Endothelial cell of umbilical vein (primary cell): Measurements from ENCODE around the gene PLA2G4C. TPM values are rescaled to one million over a fixed set of nuclear protein-coding genes. Genes with fewer than 3 reads are reported as not detected.

ENCODE experiments used
- BruUV-seq: library from RNA; stranded (reverse); fragments of 400-500 nt; replicated peaks from 2 replicates; lab custom pipeline; 2021; lab: Mats Ljungman, UMichigan
- CTCF ChIA-PET: fragments of 300-600, 350-600 bp; sonication (Branson Sonifier 250); formaldehyde crosslinking; loops from one replicate; lab custom pipeline; 2021; ENCODE audit warnings: antibody characterized with exemption, inconsistent platforms; lab: Charles Lee
- POLR2A ChIA-PET: fragments of 300-600, 350-600 bp; sonication (Branson Sonifier 250); formaldehyde crosslinking; loops from one replicate; lab custom pipeline; 2021; ENCODE audit warnings: antibody characterized with exemption, inconsistent platforms; lab: Charles Lee
- DNase-seq: peaks from one replicate; pipeline ENCODE4 v3.0.0-alpha.2; 2011; ENCODE audit warnings: low read depth, low spot score
- FAIRE-seq: peaks from 2 replicates; lab custom pipeline; 2011; peaks lifted over from hg19 to GRCh38; lab: Jason Lieb, UNC
- H2AFZ ChIP-seq: 2 replicates; pipeline ENCODE4 v1.6.0; 2012; ENCODE audit warnings: low read depth, low read length, control low read depth, inconsistent platforms
- H3K27ac ChIP-seq: 2 replicates; pipeline ENCODE4 v1.5.1; 2011; ENCODE audit warnings: low read depth, mild to moderate bottlenecking, control low read depth, low read length, moderate library complexity; ENCODE audit not compliant: insufficient read depth
- H3K27me3 ChIP-seq, 2 experiments: 2 replicates each; pipeline versions ENCODE4 v1.6.0 to v1.6.1; 2011; ENCODE audit warnings: low read length in 2 of 2, mixed read lengths in 1 of 2; ENCODE audit not compliant: control insufficient read depth in 2 of 2, insufficient read depth in 2 of 2
- H3K36me3 ChIP-seq, 2 experiments: 2 replicates in 1 of 2; 3 replicates in 1 of 2; pipeline ENCODE4 v1.5.1; 2011; ENCODE audit warnings: low read length in 2 of 2, mild to moderate bottlenecking in 1 of 2, moderate library complexity in 1 of 2; ENCODE audit not compliant: control insufficient read depth in 2 of 2, insufficient read depth in 2 of 2; ENCODE audit errors: extremely low read depth in 1 of 2
- H3K4me1 ChIP-seq: 3 replicates; pipeline ENCODE4 v1.5.1; 2011; ENCODE audit warnings: mild to moderate bottlenecking, low read length; ENCODE audit not compliant: control insufficient read depth, insufficient read depth; ENCODE audit errors: extremely low read depth
- H3K4me2 ChIP-seq: 2 replicates; pipeline ENCODE4 v1.6.1; 2011; ENCODE audit warnings: low read length, control low read depth, mixed read lengths; ENCODE audit not compliant: insufficient read depth
- H3K4me3 ChIP-seq, 3 experiments: fragments of 200-600 bp in 1 of 3; sonication (generic), shearing (Covaris generic) in 1 of 3; replicated peaks in 1 of 3; 2 replicates each; pipeline ENCODE4 v1.5.1; 2011 to 2016; ENCODE audit warnings: control low read depth in 3 of 3, low read length in 3 of 3, mild to moderate bottlenecking in 2 of 3, inconsistent platforms in 1 of 3, low read depth in 1 of 3, moderate library complexity in 1 of 3; ENCODE audit not compliant: insufficient read depth in 1 of 3
- H3K79me2 ChIP-seq: 2 replicates; pipeline ENCODE4 v1.6.0; 2012; ENCODE audit warnings: low read length, inconsistent platforms; ENCODE audit not compliant: control insufficient read depth, insufficient read depth
- H3K9ac ChIP-seq: replicated peaks from 2 replicates; pipeline ENCODE3; 2011; ENCODE audit warnings: low read length, control low read depth; ENCODE audit not compliant: insufficient read depth; ENCODE audit errors: extremely low read depth
- H3K9me1 ChIP-seq: replicated peaks from 3 replicates; pipeline ENCODE4 v1.6.0; 2011; ENCODE audit warnings: mild to moderate bottlenecking, low read length; ENCODE audit not compliant: control insufficient read depth, insufficient read depth; ENCODE audit errors: extremely low read depth
- H3K9me3 ChIP-seq: replicated peaks from 2 replicates; pipeline ENCODE4 v1.5.1; 2012; ENCODE audit warnings: low read length, inconsistent platforms; ENCODE audit not compliant: control insufficient read depth, insufficient read depth
- H4K20me1 ChIP-seq: replicated peaks from 2 replicates; pipeline ENCODE3; 2011; ENCODE audit warnings: mild to moderate bottlenecking, low read length; ENCODE audit not compliant: control insufficient read depth, insufficient read depth; ENCODE audit errors: extremely low read depth
- CTCF ChIP-seq, 2 donors: IDR thresholded peaks; 1 replicate in 1 of 2; 2 replicates in 1 of 2; pipeline ENCODE4 v1.5.1; 2011; ENCODE audit warnings: low read length in 2 of 2, mild to moderate bottlenecking in 2 of 2, moderate library complexity in 2 of 2, control low read depth in 1 of 2, inconsistent platforms in 1 of 2, low read depth in 1 of 2; ENCODE audit not compliant: insufficient read depth in 1 of 2; ENCODE audit errors: extremely low read depth in 1 of 2
- EZH2 ChIP-seq: IDR thresholded peaks from 2 replicates; pipeline ENCODE4 v1.6.1; 2012; ENCODE audit warnings: borderline replicate concordance, low read depth, mild to moderate bottlenecking, moderate library complexity, low read length, inconsistent platforms; ENCODE audit not compliant: severe bottlenecking
- FOS ChIP-seq: IDR thresholded peaks from 2 replicates; pipeline ENCODE4 v1.6.1; 2011; ENCODE audit warnings: mild to moderate bottlenecking, low read length, moderate library complexity, borderline replicate concordance; ENCODE audit not compliant: insufficient read depth
- GATA2 ChIP-seq: IDR thresholded peaks from 2 replicates; pipeline ENCODE4 v1.7.0; 2011; ENCODE audit warnings: low read depth, mild to moderate bottlenecking, moderate library complexity, mixed read lengths, low read length; ENCODE audit not compliant: insufficient read length, insufficient read depth
- JUN ChIP-seq: IDR thresholded peaks from 2 replicates; pipeline ENCODE4 v1.6.1; 2011; ENCODE audit warnings: borderline replicate concordance, low read depth; ENCODE audit not compliant: insufficient read length, insufficient read depth
- MAX ChIP-seq: IDR thresholded peaks from 2 replicates; pipeline ENCODE4 v1.6.1; 2011; ENCODE audit not compliant: insufficient read depth, insufficient read length
- MYC ChIP-seq: IDR thresholded peaks from one replicate; pipeline ENCODE4 v1.6.1; 2011; ENCODE audit warnings: mild to moderate bottlenecking, low read depth, low read length
- POLR2A ChIP-seq: IDR thresholded peaks from 2 replicates; pipeline ENCODE4 v1.6.1; 2012; ENCODE audit warnings: low read depth, mild to moderate bottlenecking, control low read depth, low read length
- POLR2AphosphoS5 ChIP-seq: IDR thresholded peaks from 2 replicates; pipeline ENCODE4 v1.6.1; 2012; ENCODE audit warnings: low read depth, mild to moderate bottlenecking, control low read depth, low read length, moderate library complexity; ENCODE audit not compliant: insufficient read depth
- dilution Hi-C: fragments of 300-500 bp; cut with MboI; formaldehyde crosslinking; loops from one replicate; pipeline ENCODE4 v1.15.0; 2019; ENCODE audit warnings: low sequenced_read_pairs; ENCODE audit not compliant: extremely low pct_ligation_motif_present
- intact Hi-C: fragments of 100-400 bp; cut with micrococcal nuclease; formaldehyde crosslinking; loops from one replicate; pipeline ENCODE4 v1.10.0; 2022
- polyA plus RNA-seq, 4 experiments: library from polyadenylated mRNA; depleted of rRNA in 3 of 4; stranded (reverse) in 3 of 4; unstranded in 1 of 4; fragments of >200 nt; gene quantifications; 2 replicates each; pipeline versions ENCODE4 v1.2.1 to v1.2.3, GENCODE V29; 2011 to 2012; ENCODE audit warnings: missing spikeins in 1 of 4
- total RNA-seq: library from RNA; stranded (reverse); gene quantifications from 2 replicates; pipeline ENCODE4 v1.2.3, GENCODE V29; 2021

Gene PLA2G4C
- total and polyA plus RNA-seq, 2 donors (not counting 3 experiments of a cell fraction or from before 2014, with no cell fraction given), result 53.1 to 63.4 TPM

GRCh38 chr19:48147597-48148175, 37.1 kb upstream of the PLA2G4C start:
- no TSS peak for BruUV-seq
- CTCF ChIA-PET, result interaction anchor here (0.7 to 1.6 kb wide), 3 partner anchors 22 to 186 kb away, joined by 3 to 7 read pairs (median 4); no protein-coding TSS in a partner anchor
- FAIRE-seq (no peak), DNase-seq (no peak)
- Histone ChIP-seq H3K9me3 (no peaks in the 10 kb centered on the region), H3K27ac (no peak overlapping the region), H3K36me3 (peaks cover 0 to 2% of the 10 kb centered on the region in 2 experiments), H4K20me1 (no peaks in the 10 kb centered on the region), H3K9ac (no peak overlapping the region), H3K27me3 (no peaks in the 10 kb centered on the region), H2AFZ (no peak overlapping the region), H3K9me1 (no peaks in the 10 kb centered on the region), H3K4me3 (no peak overlapping the region), H3K79me2 (no peaks in the 10 kb centered on the region), H3K4me1 (peaks cover 3% of the 10 kb centered on the region), H3K4me2 (no peak overlapping the region)
- TF ChIP-seq GATA2 (no peak), FOS (no peak), JUN (no peak), POLR2AphosphoS5 (no peak), MYC (no peak), EZH2 (no peak), POLR2A (no peak)
- dilution Hi-C loops, result no loop called here
- intact Hi-C loops, result no loop called here
- POLR2A ChIA-PET, result no interaction called here

- no peak overlapping the region for H3K4me3 ChIP-seq
- dilution Hi-C loops (no loop called here), intact Hi-C loops (no loop called here)
- POLR2A ChIA-PET, result no interaction called here
- H3K9ac ChIP-seq, result no peak overlapping the region
- no TSS peak for BruUV-seq
- no peak overlapping the region for H3K4me2 ChIP-seq
- no peaks in the 10 kb centered on the region for H3K4me1 ChIP-seq
- H3K36me3 ChIP-seq, result peaks cover 2 to 9% of the 10 kb centered on the region in 2 experiments
- TF ChIP-seq FOS, result no peak
- TF ChIP-seq JUN, result no peak
- TF ChIP-seq MAX, result no peak
- no peak for TF ChIP-seq GATA2
- TF ChIP-seq POLR2A, result no peak
- TF ChIP-seq EZH2, result no peak
- TF ChIP-seq CTCF (IDR thresholded peaks at IDR 0.05; ENCODE audit: extremely low read depth in 1 of 2, insufficient read depth in 1 of 2, low read depth in 1 of 2, low read length in 2 of 2), result no peak
- no peak for TF ChIP-seq MYC
- TF ChIP-seq POLR2AphosphoS5, result no peak
- FAIRE-seq (no peak), DNase-seq (no peak)
- CTCF ChIA-PET, result no interaction called here
- H2AFZ ChIP-seq, result no peak overlapping the region
- no peaks in the 10 kb centered on the region for H3K9me1 ChIP-seq
- H4K20me1 ChIP-seq, result no peaks in the 10 kb centered on the region
- no peaks in the 10 kb centered on the region for H3K9me3 ChIP-seq
- no peaks in the 10 kb centered on the region for H3K79me2 ChIP-seq
- H3K27ac ChIP-seq, result no peak overlapping the region
- no peaks in the 10 kb centered on the region for H3K27me3 ChIP-seq
Observed at GRCh38 chr19:48139053-48139452, 28.4 kb upstream of the PLA2G4C start.
